Thyroid gland (tissue), 4 donors: ENCODE results near the gene CNPPD1.

Experiments
- CTCF ChIP-seq, 6 experiments: fragments of 200-600 bp in 3 of 6; fragments of 450-650 bp in 3 of 6; sonication (generic) in 3 of 6; IDR thresholded peaks; one replicate each; pipeline ENCODE4 v1.5.1; 2016 to 2019; ENCODE audit warnings: antibody characterized with exemption in 6 of 6, mild to moderate bottlenecking in 2 of 6, inconsistent platforms in 1 of 6, moderate library complexity in 1 of 6
- POLR2A ChIP-seq, 2 donors: fragments of 450-650 bp; IDR thresholded peaks; one replicate each; pipeline ENCODE4 v1.6.1; 2017; ENCODE audit warnings: antibody characterized with exemption in 2 of 2, mild to moderate bottlenecking in 2 of 2, moderate library complexity in 1 of 2

GRCh38 chr2:219183151-219183772 lies 6.5 kb upstream of the CNPPD1 start:
- TF ChIP-seq CTCF (IDR thresholded peaks at IDR 0.05) = no peak
- no peak for TF ChIP-seq POLR2A (IDR thresholded peaks at IDR 0.05)
